Thyroid gland (tissue), 4 donors: ENCODE results near the gene OR52D1. TPM values are rescaled to one million over a fixed set of nuclear protein-coding genes. Genes with fewer than 3 reads are reported as not detected.
A peak's percentile ranks its signal among the peaks of the same experiment; 100 is the strongest.

Experiments used
- DNase-seq, 2 donors: peaks; one replicate each; pipeline ENCODE4 v3.0.0-alpha.2; 2019
- H3K27ac ChIP-seq, 3 donors: fragments of 200-600 bp; sonication (generic); 1 replicate in 2 of 3; 2 replicates in 1 of 3; pipeline ENCODE4 v1.5.1; 2016 to 2019; ENCODE audit warnings: mild to moderate bottlenecking in 1 of 3, moderate library complexity in 1 of 3
- H3K27me3 ChIP-seq: fragments of 200-600 bp; sonication (generic); one replicate; pipeline ENCODE4 v1.5.1; 2019
- H3K36me3 ChIP-seq, 2 donors: fragments of 200-600 bp; sonication (generic); one replicate each; pipeline ENCODE4 v1.5.1; 2016 to 2019
- H3K4me1 ChIP-seq, 2 donors: fragments of 200-600 bp; sonication (generic); one replicate each; pipeline ENCODE4 v1.5.1; 2017 to 2019
- H3K4me3 ChIP-seq, 3 donors: fragments of 200-600 bp; sonication (generic); replicated peaks in 1 of 3; 1 replicate in 2 of 3; 2 replicates in 1 of 3; pipeline ENCODE4 v1.5.1; 2016; ENCODE audit warnings: mild to moderate bottlenecking in 1 of 3
- H3K9me3 ChIP-seq: fragments of 200-600 bp; sonication (generic); one replicate; pipeline ENCODE4 v1.5.1; 2017
- POLR2A ChIP-seq, 2 donors: fragments of 450-650 bp; IDR thresholded peaks; one replicate each; pipeline ENCODE4 v1.6.1; 2017; ENCODE audit warnings: antibody characterized with exemption in 2 of 2, mild to moderate bottlenecking in 2 of 2, moderate library complexity in 1 of 2
- WGBS, 2 donors: methylation state at CpG; one replicate each; pipeline ENCODE4 v1.1.5; 2017; 5-methylcytosine and 5-hydroxymethylcytosine counted together
- intact Hi-C: fragments of 100-400 bp; cut with DNase I; formaldehyde crosslinking; loops from one replicate; pipeline ENCODE4 v1.15.1; 2023
- total RNA-seq, 4 donors: library from RNA; depleted of rRNA; stranded (reverse); fragments of >200 nt; gene quantifications; one replicate each; pipeline ENCODE4 v1.2.3, GENCODE V29; 2016
- TF ChIP-seq, protein P1 (sequence below), 6 experiments: fragments of 200-600 bp in 3 of 6; fragments of 450-650 bp in 3 of 6; sonication (generic) in 3 of 6; IDR thresholded peaks; one replicate each; pipeline ENCODE4 v1.5.1; 2016 to 2019; ENCODE audit warnings: antibody characterized with exemption in 6 of 6, mild to moderate bottlenecking in 2 of 6, inconsistent platforms in 1 of 6, moderate library complexity in 1 of 6

OR52D1 gene
- total RNA-seq, 4 donors from 2014 or later, result not detected

DNA sequence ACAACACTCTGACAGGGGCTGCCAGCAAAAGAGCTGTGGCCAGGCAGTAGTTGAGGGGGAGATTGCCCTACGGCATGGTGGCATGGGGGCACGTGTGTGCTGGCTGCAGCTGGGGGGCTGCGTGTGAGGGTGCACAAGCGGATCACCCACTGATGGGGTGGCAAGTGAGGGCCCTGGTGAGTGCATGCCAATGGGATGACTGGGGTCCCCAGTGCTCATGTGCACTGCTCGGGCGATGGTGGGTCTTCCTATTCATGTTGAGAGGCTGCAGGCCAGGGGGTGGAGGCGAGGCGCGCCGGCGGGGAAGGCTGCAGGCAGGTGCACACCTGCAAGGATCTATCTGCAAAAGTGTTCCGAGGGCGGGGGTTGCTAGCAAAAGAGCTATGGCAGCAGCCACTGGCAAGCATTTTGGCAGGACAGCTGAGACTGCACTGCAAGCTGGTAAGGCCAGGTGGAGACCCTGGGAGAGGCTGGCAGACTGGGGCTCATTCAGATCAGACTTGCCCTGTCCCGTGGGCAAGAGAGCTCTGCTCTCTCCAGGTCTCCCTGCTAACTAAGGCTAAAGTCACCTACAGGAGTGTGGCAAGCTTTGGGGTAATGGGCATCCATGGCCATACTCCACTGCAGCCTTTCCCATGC is 27.4 kb upstream of the OR52D1 start:
- Histone ChIP-seq H3K27me3 (no peaks in the 10 kb centered on the region), H3K36me3 (no peaks in the 10 kb centered on the region), H3K9me3 (no peaks in the 10 kb centered on the region), H3K4me1 (no peaks in the 10 kb centered on the region), H3K27ac (no peak overlapping the region), H3K4me3 (no peak overlapping the region)
- TF ChIP-seq, protein P1, sequence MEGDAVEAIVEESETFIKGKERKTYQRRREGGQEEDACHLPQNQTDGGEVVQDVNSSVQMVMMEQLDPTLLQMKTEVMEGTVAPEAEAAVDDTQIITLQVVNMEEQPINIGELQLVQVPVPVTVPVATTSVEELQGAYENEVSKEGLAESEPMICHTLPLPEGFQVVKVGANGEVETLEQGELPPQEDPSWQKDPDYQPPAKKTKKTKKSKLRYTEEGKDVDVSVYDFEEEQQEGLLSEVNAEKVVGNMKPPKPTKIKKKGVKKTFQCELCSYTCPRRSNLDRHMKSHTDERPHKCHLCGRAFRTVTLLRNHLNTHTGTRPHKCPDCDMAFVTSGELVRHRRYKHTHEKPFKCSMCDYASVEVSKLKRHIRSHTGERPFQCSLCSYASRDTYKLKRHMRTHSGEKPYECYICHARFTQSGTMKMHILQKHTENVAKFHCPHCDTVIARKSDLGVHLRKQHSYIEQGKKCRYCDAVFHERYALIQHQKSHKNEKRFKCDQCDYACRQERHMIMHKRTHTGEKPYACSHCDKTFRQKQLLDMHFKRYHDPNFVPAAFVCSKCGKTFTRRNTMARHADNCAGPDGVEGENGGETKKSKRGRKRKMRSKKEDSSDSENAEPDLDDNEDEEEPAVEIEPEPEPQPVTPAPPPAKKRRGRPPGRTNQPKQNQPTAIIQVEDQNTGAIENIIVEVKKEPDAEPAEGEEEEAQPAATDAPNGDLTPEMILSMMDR (IDR thresholded peaks at IDR 0.05), result no peak
- TF ChIP-seq POLR2A (IDR thresholded peaks at IDR 0.05), result no peak
- WGBS, 2 donors, result 90 to 91% methylated on average over 7 to 14 of the region's 14 CpGs
- intact Hi-C loops, result no loop called here
- no peak for DNase-seq

DNA sequence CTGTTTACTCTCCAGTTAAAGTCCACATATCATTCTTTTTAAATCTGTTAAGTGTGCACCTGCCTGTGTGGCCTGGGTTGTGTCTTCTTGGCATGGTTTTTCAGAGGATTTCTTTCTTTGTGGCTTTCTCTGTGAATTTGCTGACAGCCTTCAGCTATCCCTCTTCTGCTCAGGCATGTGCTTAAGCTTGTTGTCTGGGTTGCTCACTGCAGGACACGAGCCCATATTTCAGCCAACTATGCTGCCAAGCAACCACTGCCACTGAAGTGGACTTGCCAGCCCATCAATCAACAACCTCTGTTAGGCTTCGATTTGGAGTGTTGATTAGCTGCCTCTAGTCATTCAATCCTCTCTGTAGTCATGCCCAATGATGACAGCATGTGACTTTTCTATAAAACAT is 21.0 kb upstream of the OR52D1 start:
- WGBS, 2 donors, result 39 to 60% methylated on average over 2 of the region's 2 CpGs
- no peak overlapping the region for H3K4me3 ChIP-seq

DNA sequence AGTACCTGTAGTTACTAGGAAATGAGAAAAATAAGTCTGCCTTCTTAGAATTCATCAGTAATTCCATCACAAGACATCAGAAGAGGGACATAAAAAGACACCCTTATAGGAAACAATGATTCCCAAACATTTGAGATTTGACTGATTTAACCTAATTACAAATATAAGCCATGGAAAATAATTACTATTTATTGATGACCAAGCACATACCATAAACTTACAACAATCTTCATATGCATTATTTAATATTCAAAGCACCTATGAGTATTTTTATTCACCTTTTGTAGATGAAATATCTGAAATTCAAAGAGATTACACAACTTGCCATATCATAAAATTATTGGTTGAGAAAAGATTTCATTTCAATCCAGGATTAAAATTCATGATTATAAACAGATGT is 14.6 kb upstream of the OR52D1 start:
- Histone ChIP-seq H3K9me3 (no peaks in the 10 kb centered on the region), H3K36me3 (no peaks in the 10 kb centered on the region), H3K4me1 (no peaks in the 10 kb centered on the region), H3K27ac (no peak overlapping the region), H3K4me3 (no peak overlapping the region), H3K27me3 (no peaks in the 10 kb centered on the region)
- intact Hi-C loops, result no loop called here
- no peak for TF ChIP-seq POLR2A (IDR thresholded peaks at IDR 0.05)
- TF ChIP-seq, protein P1 (IDR thresholded peaks at IDR 0.05), result no peak
- DNase-seq, result no peak

More for the DNA sequence above, 21.0 kb upstream of the OR52D1 start:
- TF ChIP-seq POLR2A (IDR thresholded peaks at IDR 0.05), result no peak
- TF ChIP-seq, protein P1 (IDR thresholded peaks at IDR 0.05), result no peak
- H3K4me1 ChIP-seq, result no peaks in the 10 kb centered on the region
- H3K9me3 ChIP-seq, result no peaks in the 10 kb centered on the region
- no peak for DNase-seq
- no peaks in the 10 kb centered on the region for H3K27me3 ChIP-seq
- intact Hi-C loops, result no loop called here
- no peaks in the 10 kb centered on the region for H3K36me3 ChIP-seq
- H3K27ac ChIP-seq, result no peak overlapping the region

DNA sequence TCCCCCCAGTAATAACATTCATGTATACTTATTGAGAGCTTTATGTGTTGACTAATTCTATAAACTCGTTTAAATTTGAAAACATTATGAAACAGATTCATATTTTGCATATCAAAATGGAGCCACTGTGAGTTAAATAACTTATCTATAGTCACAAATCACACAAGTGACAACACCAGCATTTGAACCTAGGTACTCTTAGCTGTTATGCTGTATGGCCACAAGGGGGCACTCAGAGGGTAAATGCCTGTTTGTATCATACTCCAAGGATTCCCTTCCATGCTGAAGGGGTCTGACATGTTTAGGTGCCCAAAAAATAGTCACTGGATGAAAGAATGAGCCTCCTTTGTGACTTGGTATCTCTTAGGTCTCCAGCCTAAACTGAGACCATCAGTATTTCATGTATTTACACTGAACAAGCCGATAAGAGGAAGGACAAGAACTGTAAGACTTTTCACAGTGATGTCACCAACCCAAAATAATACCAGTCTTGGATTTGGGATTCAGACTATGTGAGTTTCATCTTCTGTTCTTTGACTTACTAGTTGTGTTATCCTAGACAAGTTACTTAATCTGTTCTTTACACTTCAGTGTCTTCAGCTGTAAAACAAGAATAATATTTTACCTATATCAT is 12.2 kb upstream of the OR52D1 start:
- 43 to 50% methylated on average over 2 of the region's 2 CpGs for WGBS, 2 donors
- no peak overlapping the region for H3K27ac ChIP-seq
- DNase-seq, result peak; percentile 27 to 45
- no peaks in the 10 kb centered on the region for H3K9me3 ChIP-seq
- H3K36me3 ChIP-seq, result no peaks in the 10 kb centered on the region
- intact Hi-C loops, result loop anchor here (5.0 kb wide), 1 partner anchor 331 kb away; the partner anchor contains the start of gene OR52N2
- no peaks in the 10 kb centered on the region for H3K27me3 ChIP-seq
- TF ChIP-seq, protein P1 (IDR thresholded peaks at IDR 0.05), result peak; percentile 12 to 67 (median 58)
- TF ChIP-seq POLR2A (IDR thresholded peaks at IDR 0.05), result no peak
- no peaks in the 10 kb centered on the region for H3K4me1 ChIP-seq
- no peak overlapping the region for H3K4me3 ChIP-seq

DNA sequence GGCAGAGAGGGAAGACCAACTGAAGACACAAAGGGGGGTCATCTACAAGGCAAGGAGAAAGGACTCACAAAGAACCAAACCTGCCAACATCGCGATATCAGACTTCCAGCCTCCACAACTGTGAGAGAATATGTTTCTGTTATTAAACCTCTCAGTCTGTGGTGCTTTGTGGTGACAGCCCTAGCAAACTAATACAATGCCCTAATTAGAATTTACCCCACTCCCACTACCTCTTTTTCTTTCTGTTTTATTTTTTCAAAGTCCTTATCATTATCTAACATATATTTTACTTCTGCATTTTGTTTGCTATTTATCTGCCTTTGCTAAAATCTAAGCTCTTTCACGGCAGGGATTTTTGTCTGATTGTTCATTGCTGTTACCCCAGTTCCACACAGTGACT is 2.5 kb upstream of the OR52D1 start:
- Histone ChIP-seq H3K27ac (no peak overlapping the region), H3K27me3 (no peaks in the 10 kb centered on the region), H3K36me3 (no peaks in the 10 kb centered on the region), H3K9me3 (no peaks in the 10 kb centered on the region), H3K4me1 (no peaks in the 10 kb centered on the region), H3K4me3 (no peak overlapping the region)
- no peak for DNase-seq
- TF ChIP-seq, protein P1 (IDR thresholded peaks at IDR 0.05), result no peak
- no peak for TF ChIP-seq POLR2A (IDR thresholded peaks at IDR 0.05)
- WGBS, 2 donors, result 89 to 91% methylated on average over 3 of the region's 3 CpGs
- intact Hi-C loops, result no loop called here
